ENCODE results near the gene SETD7. TPM values are rescaled to one million over a fixed set of nuclear protein-coding genes. Genes with fewer than 3 reads are reported as not detected.

SETD7 gene
- total RNA-seq, 4 donors from 2014 or later = 19.7 to 31.3 (median 24.8) TPM

DNA sequence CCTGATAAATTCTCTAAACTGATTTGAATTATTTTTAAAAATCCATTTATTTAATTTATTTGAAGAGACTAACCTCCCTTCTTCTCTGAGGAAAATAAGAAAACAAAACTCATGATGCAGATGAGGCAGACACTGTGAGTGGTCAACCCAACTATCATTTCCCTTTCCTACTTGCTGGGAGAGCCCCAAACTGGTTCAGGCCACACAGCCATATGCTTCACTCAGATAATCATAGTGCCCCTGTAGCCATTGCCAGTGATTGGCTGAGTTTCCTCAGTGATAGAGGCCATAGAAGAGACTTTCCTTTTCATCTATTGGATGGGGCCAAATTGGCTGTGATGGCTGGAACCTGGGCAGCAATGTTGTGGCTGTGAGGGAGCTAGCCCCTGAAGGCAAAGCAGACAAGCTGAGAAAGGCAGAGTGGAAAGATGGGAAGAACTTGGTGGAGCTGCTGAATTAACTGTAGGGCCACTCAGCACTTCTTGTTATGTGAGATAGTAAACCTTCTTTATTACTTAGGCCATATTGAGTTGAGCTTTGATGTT is 52.3 kb downstream of the SETD7 start:
- DNase-seq = no peak
- Histone ChIP-seq H3K9me3 (no peaks in the 10 kb centered on the region), H3K4me3 (no peak overlapping the region), H3K27me3 (no peaks in the 10 kb centered on the region), H3K27ac (no peak overlapping the region), H3K4me1 (no peaks in the 10 kb centered on the region), H3K36me3 (no peaks in the 10 kb centered on the region)
- intact Hi-C loops (cut with DNase I; ENCODE audit: low total_unique reads) (no loop called here), in situ Hi-C loops (cut with MboI; ENCODE audit: low pct_ligation_motif_present in 1 of 4, low pct_unique_long_range_greater_than_20kb in 1 of 4, low sequenced_read_pairs in 3 of 4) (no loop called here)
- no peak for TF ChIP-seq POLR2A (IDR thresholded peaks at IDR 0.05)
- TF ChIP-seq, protein P1, sequence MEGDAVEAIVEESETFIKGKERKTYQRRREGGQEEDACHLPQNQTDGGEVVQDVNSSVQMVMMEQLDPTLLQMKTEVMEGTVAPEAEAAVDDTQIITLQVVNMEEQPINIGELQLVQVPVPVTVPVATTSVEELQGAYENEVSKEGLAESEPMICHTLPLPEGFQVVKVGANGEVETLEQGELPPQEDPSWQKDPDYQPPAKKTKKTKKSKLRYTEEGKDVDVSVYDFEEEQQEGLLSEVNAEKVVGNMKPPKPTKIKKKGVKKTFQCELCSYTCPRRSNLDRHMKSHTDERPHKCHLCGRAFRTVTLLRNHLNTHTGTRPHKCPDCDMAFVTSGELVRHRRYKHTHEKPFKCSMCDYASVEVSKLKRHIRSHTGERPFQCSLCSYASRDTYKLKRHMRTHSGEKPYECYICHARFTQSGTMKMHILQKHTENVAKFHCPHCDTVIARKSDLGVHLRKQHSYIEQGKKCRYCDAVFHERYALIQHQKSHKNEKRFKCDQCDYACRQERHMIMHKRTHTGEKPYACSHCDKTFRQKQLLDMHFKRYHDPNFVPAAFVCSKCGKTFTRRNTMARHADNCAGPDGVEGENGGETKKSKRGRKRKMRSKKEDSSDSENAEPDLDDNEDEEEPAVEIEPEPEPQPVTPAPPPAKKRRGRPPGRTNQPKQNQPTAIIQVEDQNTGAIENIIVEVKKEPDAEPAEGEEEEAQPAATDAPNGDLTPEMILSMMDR (IDR thresholded peaks at IDR 0.05) = no peak
- no peak for TF ChIP-seq POLR2AphosphoS5 (IDR thresholded peaks at IDR 0.05)
- TF ChIP-seq EP300 (IDR thresholded peaks at IDR 0.05; ENCODE audit: low read depth) = no peak

DNA sequence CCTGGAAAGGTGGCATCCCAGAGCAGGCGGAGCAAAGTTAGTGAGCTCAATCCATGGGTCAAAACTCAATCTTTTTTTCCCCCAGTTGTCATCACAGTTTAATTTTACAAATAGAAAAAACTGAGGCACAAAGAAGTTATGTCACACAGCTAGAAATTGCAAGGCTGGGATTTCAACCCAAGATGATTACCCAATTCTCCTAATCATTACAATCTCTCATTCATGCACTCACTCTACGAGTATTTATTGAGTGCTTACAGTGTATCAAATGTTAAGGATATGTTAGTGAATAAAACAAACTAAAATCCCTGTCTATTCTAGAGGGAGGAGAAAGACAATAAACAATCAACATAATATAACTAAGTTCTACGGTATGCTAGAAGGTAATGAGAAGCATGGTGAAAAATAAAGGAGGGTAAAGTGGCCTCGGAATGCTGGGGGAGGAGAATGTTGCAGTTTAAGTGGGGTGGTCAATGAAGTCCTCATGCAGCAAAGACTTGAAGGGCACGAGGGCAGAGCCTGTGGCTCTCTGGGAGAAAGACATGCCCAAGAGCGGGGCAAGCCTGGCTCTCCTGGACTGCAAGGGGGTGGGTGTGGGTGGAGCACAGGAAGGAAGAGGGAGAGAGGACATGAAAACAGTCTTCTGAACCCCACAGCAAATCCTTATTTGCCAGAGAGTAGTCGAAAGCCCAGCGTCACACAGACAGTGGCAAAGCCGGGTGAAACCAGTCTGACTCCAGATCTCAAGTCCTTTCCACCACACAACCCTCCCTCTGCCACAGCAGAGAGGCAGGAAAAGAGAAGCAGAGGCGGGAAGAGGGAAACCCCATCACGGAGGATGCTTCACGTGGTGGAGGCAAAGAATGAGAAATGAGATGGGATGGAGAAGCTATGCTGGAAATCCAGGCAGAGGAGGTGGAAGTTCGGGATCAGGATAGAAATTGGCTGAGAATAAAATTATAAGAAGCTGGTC is 53.8 kb downstream of the SETD7 start:
- 76 to 80% methylated on average over 8 to 13 of the region's 13 CpGs for WGBS, 2 donors (ENCODE audit: low coverage in 1 of 2)
- TF ChIP-seq, protein P1 (IDR thresholded peaks at IDR 0.05) = no peak
- TF ChIP-seq POLR2AphosphoS5 (IDR thresholded peaks at IDR 0.05) (no peak), POLR2A (IDR thresholded peaks at IDR 0.05) (no peak), EP300 (IDR thresholded peaks at IDR 0.05; ENCODE audit: low read depth) (no peak)
- in situ Hi-C loops (cut with MboI; ENCODE audit: low pct_ligation_motif_present in 1 of 4, low pct_unique_long_range_greater_than_20kb in 1 of 4, low sequenced_read_pairs in 3 of 4) = no loop called here

DNA sequence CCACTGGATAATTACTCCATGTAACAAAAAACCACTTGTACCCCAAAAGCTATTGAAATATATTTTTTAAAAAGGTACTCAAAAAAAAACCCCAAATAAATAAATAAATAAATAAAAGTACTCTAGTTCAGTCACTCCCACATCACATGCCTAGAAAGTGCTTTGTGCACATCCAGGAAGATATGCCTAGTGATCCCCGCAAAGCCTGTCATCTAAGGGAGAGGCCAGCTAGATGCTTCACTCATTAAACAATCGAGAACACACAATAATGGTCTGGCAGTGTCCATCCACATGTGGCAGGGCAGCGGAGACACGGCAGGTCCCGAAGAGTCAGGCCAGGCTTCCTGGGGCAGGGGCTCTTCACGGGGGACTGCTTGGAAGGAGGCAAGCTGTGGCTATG is 54.5 kb downstream of the SETD7 start:
- WGBS, 2 donors (ENCODE audit: low coverage in 1 of 2) = 80 to 85% methylated on average over 2 to 6 of the region's 6 CpGs
- TF ChIP-seq POLR2A (IDR thresholded peaks at IDR 0.05) = no peak
- no peak for TF ChIP-seq POLR2AphosphoS5 (IDR thresholded peaks at IDR 0.05)
- TF ChIP-seq, protein P1 (IDR thresholded peaks at IDR 0.05) = no peak
- in situ Hi-C loops (cut with MboI; ENCODE audit: low pct_ligation_motif_present in 1 of 4, low pct_unique_long_range_greater_than_20kb in 1 of 4, low sequenced_read_pairs in 3 of 4) (no loop called here), intact Hi-C loops (cut with DNase I; ENCODE audit: low total_unique reads) (no loop called here)
- Histone ChIP-seq H3K4me3 (no peak overlapping the region), H3K36me3 (no peaks in the 10 kb centered on the region), H3K9me3 (no peaks in the 10 kb centered on the region), H3K27me3 (no peaks in the 10 kb centered on the region), H3K27ac (no peak overlapping the region), H3K4me1 (no peaks in the 10 kb centered on the region)
- DNase-seq = no peak

More for the DNA sequence above, 53.8 kb downstream of the SETD7 start:
- no peaks in the 10 kb centered on the region for H3K9me3 ChIP-seq
- H3K36me3 ChIP-seq = no peaks in the 10 kb centered on the region
- no peak overlapping the region for H3K4me3 ChIP-seq
- no peak overlapping the region for H3K27ac ChIP-seq
- intact Hi-C loops (cut with DNase I; ENCODE audit: low total_unique reads) = no loop called here
- no peak for DNase-seq
- no peaks in the 10 kb centered on the region for H3K27me3 ChIP-seq
- H3K4me1 ChIP-seq = no peaks in the 10 kb centered on the region

DNA sequence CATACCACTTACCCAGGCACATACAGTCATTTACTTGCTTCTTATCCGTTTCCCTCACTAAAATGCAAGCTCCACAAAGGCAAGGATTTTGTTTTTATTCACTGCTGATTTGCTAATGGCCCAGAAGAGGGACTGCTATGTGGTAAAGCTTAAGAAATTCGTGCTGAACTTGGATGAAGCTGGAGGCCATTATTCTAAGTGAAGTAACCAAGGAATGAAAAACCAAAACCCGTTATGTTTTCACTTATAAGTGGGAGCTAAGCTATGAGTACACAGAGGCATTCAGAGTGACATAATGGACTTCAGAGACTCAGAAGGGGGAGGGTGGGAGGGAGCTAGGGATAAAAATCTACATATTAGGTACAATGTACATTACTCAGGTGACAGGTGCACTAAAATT is 54.9 kb downstream of the SETD7 start:
- DNase-seq = no peak
- in situ Hi-C loops (cut with MboI; ENCODE audit: low pct_ligation_motif_present in 1 of 4, low pct_unique_long_range_greater_than_20kb in 1 of 4, low sequenced_read_pairs in 3 of 4) = no loop called here
- WGBS, 2 donors (ENCODE audit: low coverage in 1 of 2) = 65% methylated on average over 3 of the region's 3 CpGs; no CpG with 5 or more reads in 1 of the 2 donors
- Histone ChIP-seq H3K4me1 (no peaks in the 10 kb centered on the region), H3K36me3 (no peaks in the 10 kb centered on the region), H3K9me3 (no peaks in the 10 kb centered on the region), H3K4me3 (no peak overlapping the region), H3K27ac (no peak overlapping the region), H3K27me3 (no peaks in the 10 kb centered on the region)
- TF ChIP-seq, protein P1 (IDR thresholded peaks at IDR 0.05) = no peak
- TF ChIP-seq POLR2AphosphoS5 (IDR thresholded peaks at IDR 0.05) = no peak
- no peak for TF ChIP-seq POLR2A (IDR thresholded peaks at IDR 0.05)
- TF ChIP-seq EP300 (IDR thresholded peaks at IDR 0.05; ENCODE audit: low read depth) = no peak
- intact Hi-C loops (cut with DNase I; ENCODE audit: low total_unique reads) = no loop called here
